Endodermal cell (in vitro differentiated cells): ENCODE measurements around the gene SPG7. TPM values are rescaled to one million over a fixed set of nuclear protein-coding genes. Genes with fewer than 3 reads are reported as not detected.
A peak's percentile ranks its signal among the peaks of the same experiment; 100 is the strongest.

ENCODE experiments used
- DNase-seq: peaks from one replicate; pipeline ENCODE4 v3.0.0-alpha.2; 2017
- H3K27ac ChIP-seq: 2 replicates; pipeline ENCODE4 v1.5.1; 2013; ENCODE audit warnings: mild to moderate bottlenecking, low read depth, low read length, moderate library complexity
- H3K27me3 ChIP-seq: 2 replicates; pipeline ENCODE4 v1.6.1; 2013; ENCODE audit warnings: mild to moderate bottlenecking, low read length, moderate library complexity; ENCODE audit not compliant: insufficient read depth, control insufficient read depth, poor library complexity, severe bottlenecking
- H3K36me3 ChIP-seq: 2 replicates; pipeline ENCODE4 v1.7.0; 2013; ENCODE audit warnings: mild to moderate bottlenecking, low read length, moderate library complexity; ENCODE audit not compliant: control insufficient read depth, insufficient read depth
- H3K4me1 ChIP-seq: one replicate; pipeline ENCODE4 v1.7.0; 2013; ENCODE audit warnings: low read length; ENCODE audit not compliant: control insufficient read depth, insufficient read depth
- H3K4me3 ChIP-seq: 2 replicates; pipeline ENCODE4 v1.5.1; 2013; ENCODE audit warnings: mild to moderate bottlenecking, low read length, moderate library complexity
- H3K9ac ChIP-seq: 2 replicates; pipeline ENCODE4 v1.6.1; 2013; ENCODE audit warnings: mild to moderate bottlenecking, low read length, moderate library complexity; ENCODE audit not compliant: poor library complexity, severe bottlenecking; ENCODE audit errors: extremely low read depth
- H3K9me3 ChIP-seq: 2 replicates; pipeline ENCODE4 v1.6.1; 2013; ENCODE audit warnings: mild to moderate bottlenecking, low read length, moderate library complexity; ENCODE audit not compliant: control insufficient read depth
- H3K27ac Mint-ChIP-seq: 2 replicates; pipeline ENCODE4 v1.8.0; 2020; ENCODE audit warnings: mixed read lengths
- H3K27me3 Mint-ChIP-seq: 2 replicates; pipeline ENCODE4 v1.8.0; 2021; ENCODE audit warnings: mild to moderate bottlenecking, mixed read lengths; ENCODE audit not compliant: insufficient read depth
- H3K36me3 Mint-ChIP-seq: 2 replicates; pipeline ENCODE4 v1.8.0; 2020; ENCODE audit warnings: low read depth, mixed read lengths
- H3K4me1 Mint-ChIP-seq: 2 replicates; pipeline ENCODE4 v1.8.0; 2020; ENCODE audit warnings: mixed read lengths
- H3K4me3 Mint-ChIP-seq: 2 replicates; pipeline ENCODE4 v1.8.0; 2020; ENCODE audit warnings: mild to moderate bottlenecking, moderate library complexity, mixed read lengths
- H3K9me3 Mint-ChIP-seq: 2 replicates; pipeline ENCODE4 v1.8.0; 2020; ENCODE audit warnings: mild to moderate bottlenecking, mixed read lengths
- WGBS, 2 experiments: methylation state at CpG; one replicate each; pipeline versions ENCODE4 v1.1.5 to v1.1.7; 2013; ENCODE audit warnings: missing lambda C conversion rate in 2 of 2, mixed read lengths in 1 of 2; ENCODE audit not compliant: insufficient coverage in 1 of 2, insufficient read length in 1 of 2; 5-methylcytosine and 5-hydroxymethylcytosine counted together
- total RNA-seq, 2 donors: library from RNA; stranded (reverse); fragmentation: NEBNext Ultra II Directional in 1 of 2; extraction: Animal tissue kit (Norgen Biotek cat#: 25700) in 1 of 2; gene quantifications; 2 replicates in 1 of 2; 3 replicates in 1 of 2; pipeline ENCODE4 v1.2.1, GENCODE V29; 2021
- TF ChIP-seq, protein P1 (sequence below): fragments of 200-600 bp; sonication (generic); conservative IDR thresholded peaks from 2 replicates; pipeline ENCODE4 v1.5.0; 2021; ENCODE audit warnings: antibody characterized with exemption, mild to moderate bottlenecking

The SPG7 gene
- total RNA-seq, 2 donors from 2014 or later, result 153 to 156 TPM

DNA sequence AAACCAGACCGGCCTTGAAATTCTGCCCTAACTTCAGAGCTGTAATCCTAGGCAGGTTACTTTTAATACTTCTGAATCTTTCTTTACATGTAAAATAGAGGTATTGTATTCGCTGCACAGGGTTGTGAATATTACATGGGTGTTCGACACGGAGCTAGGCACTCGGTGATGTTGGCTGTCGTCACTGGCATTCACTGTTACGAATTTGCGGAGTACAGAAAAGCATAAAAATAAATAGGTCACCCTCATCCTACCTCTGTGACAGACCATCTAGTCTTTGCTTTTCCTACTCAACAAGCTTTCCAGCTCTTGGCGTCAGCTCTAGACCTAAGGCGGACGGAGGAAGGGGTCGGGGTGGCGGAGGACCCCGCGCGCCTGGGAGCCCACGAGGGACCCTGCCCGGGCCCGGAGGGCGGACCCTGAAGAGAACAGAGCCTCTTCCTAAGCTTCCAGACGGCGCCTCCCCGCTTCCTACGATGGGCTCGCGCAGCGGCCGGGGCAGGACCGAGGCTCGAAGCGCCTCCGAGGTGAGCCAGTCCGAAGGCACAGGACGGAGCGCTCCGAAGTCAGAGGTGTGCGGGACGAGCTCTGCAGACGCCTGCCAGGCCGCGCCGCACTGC is 879 bp upstream of the SPG7 start:
- WGBS, 2 experiments, result 20 to 44% methylated on average over 14 to 42 of the region's 42 CpGs
- peaks cover 4% of the 10 kb centered on the region for H3K4me1 Mint-ChIP-seq
- peaks cover 2% of the 10 kb centered on the region for H3K9me3 Mint-ChIP-seq
- H3K27me3 Mint-ChIP-seq, result peaks cover 11% of the 10 kb centered on the region
- peak overlapping the region; percentile 90 for H3K27ac ChIP-seq
- H3K9ac ChIP-seq, result peak overlapping the region; percentile 94
- no peak for DNase-seq
- H3K4me3 Mint-ChIP-seq, result peak overlapping the region; percentile 84
- no peaks in the 10 kb centered on the region for H3K27me3 ChIP-seq
- peak overlapping the region; percentile 94 for H3K4me3 ChIP-seq
- TF ChIP-seq, protein P1, sequence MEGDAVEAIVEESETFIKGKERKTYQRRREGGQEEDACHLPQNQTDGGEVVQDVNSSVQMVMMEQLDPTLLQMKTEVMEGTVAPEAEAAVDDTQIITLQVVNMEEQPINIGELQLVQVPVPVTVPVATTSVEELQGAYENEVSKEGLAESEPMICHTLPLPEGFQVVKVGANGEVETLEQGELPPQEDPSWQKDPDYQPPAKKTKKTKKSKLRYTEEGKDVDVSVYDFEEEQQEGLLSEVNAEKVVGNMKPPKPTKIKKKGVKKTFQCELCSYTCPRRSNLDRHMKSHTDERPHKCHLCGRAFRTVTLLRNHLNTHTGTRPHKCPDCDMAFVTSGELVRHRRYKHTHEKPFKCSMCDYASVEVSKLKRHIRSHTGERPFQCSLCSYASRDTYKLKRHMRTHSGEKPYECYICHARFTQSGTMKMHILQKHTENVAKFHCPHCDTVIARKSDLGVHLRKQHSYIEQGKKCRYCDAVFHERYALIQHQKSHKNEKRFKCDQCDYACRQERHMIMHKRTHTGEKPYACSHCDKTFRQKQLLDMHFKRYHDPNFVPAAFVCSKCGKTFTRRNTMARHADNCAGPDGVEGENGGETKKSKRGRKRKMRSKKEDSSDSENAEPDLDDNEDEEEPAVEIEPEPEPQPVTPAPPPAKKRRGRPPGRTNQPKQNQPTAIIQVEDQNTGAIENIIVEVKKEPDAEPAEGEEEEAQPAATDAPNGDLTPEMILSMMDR, result no peak
- H3K27ac Mint-ChIP-seq, result no peak overlapping the region
- H3K36me3 ChIP-seq, result peaks cover 21% of the 10 kb centered on the region
- no peaks in the 10 kb centered on the region for H3K9me3 ChIP-seq
- peaks cover 14% of the 10 kb centered on the region for H3K36me3 Mint-ChIP-seq
- no peaks in the 10 kb centered on the region for H3K4me1 ChIP-seq

DNA sequence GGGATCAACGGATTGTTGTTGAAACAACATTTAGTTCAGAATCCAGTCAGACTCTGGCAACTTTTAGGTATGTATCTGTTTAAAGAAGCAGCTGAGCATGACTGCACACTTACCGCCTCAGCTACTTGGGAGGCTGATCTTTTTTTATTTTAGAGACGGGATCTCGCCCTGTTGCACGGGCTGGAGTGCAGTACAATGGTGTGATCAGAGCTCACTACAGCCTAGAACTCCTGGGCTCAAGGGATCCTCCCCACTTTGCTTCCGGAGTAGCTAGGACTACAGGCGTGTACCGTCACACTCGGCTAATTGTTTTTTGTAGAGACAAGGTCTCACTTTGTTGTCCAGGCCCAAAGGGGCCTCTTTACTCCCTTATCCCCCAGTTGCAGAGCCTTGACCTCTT is 2.3 kb downstream of the SPG7 start:
- Histone ChIP-seq H3K9ac (no peak overlapping the region), H3K4me1 (no peaks in the 10 kb centered on the region), H3K36me3 (peaks cover 40% of the 10 kb centered on the region), H3K27me3 (no peaks in the 10 kb centered on the region), H3K9me3 (no peaks in the 10 kb centered on the region), H3K27ac (no peak overlapping the region), H3K4me3 (no peak overlapping the region)
- WGBS, 2 experiments, result 95 to 98% methylated on average over 8 to 9 of the region's 9 CpGs
- H3K4me1 Mint-ChIP-seq, result peaks cover 4% of the 10 kb centered on the region
- H3K9me3 Mint-ChIP-seq, result no peaks in the 10 kb centered on the region
- DNase-seq, result no peak
- H3K4me3 Mint-ChIP-seq, result peak overlapping the region; percentile 84
- H3K36me3 Mint-ChIP-seq, result peaks cover 32% of the 10 kb centered on the region
- peaks cover 7% of the 10 kb centered on the region for H3K27me3 Mint-ChIP-seq
- no peak overlapping the region for H3K27ac Mint-ChIP-seq
- TF ChIP-seq, protein P1, result no peak

DNA sequence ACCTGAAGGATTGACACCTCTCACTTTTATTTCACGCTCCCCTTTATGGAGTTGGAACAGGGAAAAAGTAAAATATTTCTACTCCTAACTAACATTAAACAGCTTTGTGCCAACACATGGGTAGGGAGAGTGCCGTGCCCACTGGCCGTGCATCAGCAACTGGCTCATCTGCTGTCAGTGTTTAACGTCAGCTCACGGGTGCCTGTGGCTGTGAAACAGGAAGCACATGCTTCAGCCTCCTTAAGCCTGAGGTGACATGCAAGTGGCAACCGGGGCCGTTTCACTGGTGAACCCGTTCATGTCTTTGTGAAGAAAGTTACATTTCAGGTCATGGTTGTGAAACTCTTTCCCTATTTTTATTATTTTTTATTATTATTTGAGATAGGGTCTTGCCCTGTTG is 3.2 kb downstream of the SPG7 start:
- Histone ChIP-seq H3K4me1 (no peaks in the 10 kb centered on the region), H3K9me3 (no peaks in the 10 kb centered on the region), H3K27me3 (no peaks in the 10 kb centered on the region), H3K9ac (no peak overlapping the region), H3K27ac (no peak overlapping the region), H3K4me3 (no peak overlapping the region), H3K36me3 (peaks cover 47% of the 10 kb centered on the region)
- Mint-ChIP-seq H3K27me3 (no peaks in the 10 kb centered on the region), H3K4me1 (peaks cover 4% of the 10 kb centered on the region), H3K36me3 (peaks cover 39% of the 10 kb centered on the region), H3K27ac (no peak overlapping the region), H3K4me3 (no peak overlapping the region), H3K9me3 (no peaks in the 10 kb centered on the region)
- TF ChIP-seq, protein P1, result no peak
- WGBS, 2 experiments, result 92 to 100% methylated on average over 6 to 8 of the region's 8 CpGs
- no peak for DNase-seq
